Naive B cell (primary cell): Measurements from ENCODE around the gene ADAMTS20. TPM values are rescaled to one million over a fixed set of nuclear protein-coding genes. Genes with fewer than 3 reads are reported as not detected.
"Not testable (repeated sequence)": the region's sequence is repeated elsewhere in the genome, so short reads cannot be mapped to it uniquely, and the experiment has no call there.

Experiments used
- ATAC-seq, 2 donors: fragments of 150-1000 bp; cut with Tn5 transposase; 2 replicates each; pipeline ENCODE4 v1.10.0; 2021; ENCODE audit warnings: low read depth in 2 of 2, mild to moderate bottlenecking in 2 of 2, moderate library complexity in 2 of 2
- DNase-seq: peaks from one replicate; pipeline ENCODE4 v3.0.0; 2022
- H3K27ac Mint-ChIP-seq, 6 donors: one replicate each; pipeline ENCODE4 v1.8.0; 2020 to 2022; ENCODE audit warnings: mild to moderate bottlenecking in 6 of 6, mixed read lengths in 6 of 6, moderate library complexity in 5 of 6, inconsistent platforms in 2 of 6
- H3K27me3 Mint-ChIP-seq, 3 donors: one replicate each; pipeline ENCODE4 v1.8.0; 2021 to 2022; ENCODE audit warnings: mixed read lengths in 3 of 3, mild to moderate bottlenecking in 1 of 3
- H3K36me3 Mint-ChIP-seq, 2 donors: one replicate each; pipeline ENCODE4 v1.8.0; 2020 to 2022; ENCODE audit warnings: mixed read lengths in 2 of 2, inconsistent platforms in 1 of 2, mild to moderate bottlenecking in 1 of 2
- H3K4me1 Mint-ChIP-seq, 3 donors: one replicate each; pipeline ENCODE4 v1.8.0; 2020 to 2022; ENCODE audit warnings: mixed read lengths in 3 of 3, inconsistent platforms in 1 of 3, mild to moderate bottlenecking in 1 of 3, moderate library complexity in 1 of 3
- H3K4me3 Mint-ChIP-seq, 8 donors: one replicate each; pipeline ENCODE4 v1.8.0; 2020 to 2022; ENCODE audit warnings: mild to moderate bottlenecking in 8 of 8, mixed read lengths in 8 of 8, moderate library complexity in 8 of 8, inconsistent platforms in 2 of 8
- H3K9me3 Mint-ChIP-seq, 7 donors: one replicate each; pipeline ENCODE4 v1.8.0; 2020 to 2022; ENCODE audit warnings: mixed read lengths in 7 of 7, mild to moderate bottlenecking in 5 of 7, inconsistent platforms in 2 of 7, moderate library complexity in 1 of 7
- polyA plus RNA-seq, 6 donors: library from polyadenylated mRNA; unstranded; fragments of 300-500 nt; fragmentation: Illumina TruSeq; gene quantifications; one replicate each; pipeline ENCODE4 v1.2.3, GENCODE V29; 2021; ENCODE audit warnings: low read depth in 6 of 6

The ADAMTS20 gene
- polyA plus RNA-seq, 6 donors from 2014 or later: not detected

GRCh38 chr12:43381879-43382278 lies 170.1 kb downstream of the ADAMTS20 start:
- H3K4me3 Mint-ChIP-seq: no peak overlapping the region
- H3K9me3 Mint-ChIP-seq: peaks cover 4 to 43% (median 22%) of the 10 kb centered on the region in 7 donors
- no peak overlapping the region for H3K27ac Mint-ChIP-seq
- DNase-seq (no peak), ATAC-seq (no peak)
- H3K27me3 Mint-ChIP-seq: no peaks in the 10 kb centered on the region
- H3K4me1 Mint-ChIP-seq: no peaks in the 10 kb centered on the region
- no peaks in the 10 kb centered on the region for H3K36me3 Mint-ChIP-seq

GRCh38 chr12:43378448-43378847 lies 173.6 kb downstream of the ADAMTS20 start:
- Mint-ChIP-seq H3K4me1 (no peaks in the 10 kb centered on the region), H3K9me3 (peaks cover 0 to 31% (median 16%) of the 10 kb centered on the region in 7 donors), H3K27me3 (no peaks in the 10 kb centered on the region), H3K36me3 (no peaks in the 10 kb centered on the region), H3K4me3 (no peak overlapping the region), H3K27ac (no peak overlapping the region)
- no peak for DNase-seq
- no peak for ATAC-seq

GRCh38 chr12:43370263-43370662 lies 181.7 kb downstream of the ADAMTS20 start:
- no peak for DNase-seq
- Mint-ChIP-seq H3K36me3 (no peaks in the 10 kb centered on the region), H3K4me1 (no peaks in the 10 kb centered on the region), H3K4me3 (no peak overlapping the region), H3K27ac (no peak overlapping the region), H3K27me3 (no peaks in the 10 kb centered on the region), H3K9me3 (no peaks in the 10 kb centered on the region)
- ATAC-seq: no peak

GRCh38 chr12:43362910-43363694 lies 188.9 kb downstream of the ADAMTS20 start:
- Mint-ChIP-seq H3K9me3 (peaks cover 0 to 5% (median 0%) of the 10 kb centered on the region in 7 donors), H3K27me3 (peaks cover 0 to 8% (median 0%) of the 10 kb centered on the region in 3 donors), H3K27ac (no peak overlapping the region), H3K4me1 (no peaks in the 10 kb centered on the region), H3K4me3 (no peak overlapping the region), H3K36me3 (no peaks in the 10 kb centered on the region)
- ATAC-seq (no peak), DNase-seq (no peak)

- DNase-seq (no peak), ATAC-seq (no peak)
- no peak overlapping the region for H3K4me3 Mint-ChIP-seq
- H3K36me3 Mint-ChIP-seq: no peaks in the 10 kb centered on the region
- no peak overlapping the region for H3K27ac Mint-ChIP-seq
- peaks cover 0 to 5% (median 0%) of the 10 kb centered on the region in 7 donors for H3K9me3 Mint-ChIP-seq
- peaks cover 0 to 8% (median 0%) of the 10 kb centered on the region in 3 donors for H3K27me3 Mint-ChIP-seq
- H3K4me1 Mint-ChIP-seq: no peaks in the 10 kb centered on the region
These were observed 190.8 kb downstream of the ADAMTS20 start for GRCh38 chr12:43361031-43361710.

GRCh38 chr12:43360001-43360400 lies 192.0 kb downstream of the ADAMTS20 start:
- H3K27ac Mint-ChIP-seq, DNase-seq, H3K27me3 Mint-ChIP-seq, H3K4me3 Mint-ChIP-seq, H3K4me1 Mint-ChIP-seq, H3K36me3 Mint-ChIP-seq, ATAC-seq, H3K9me3 Mint-ChIP-seq: not testable (repeated sequence)

GRCh38 chr12:43357141-43357540 lies 194.9 kb downstream of the ADAMTS20 start:
- no peak for ATAC-seq
- Mint-ChIP-seq H3K4me1 (no peaks in the 10 kb centered on the region), H3K27ac (no peak overlapping the region), H3K27me3 (no peaks in the 10 kb centered on the region), H3K4me3 (no peak overlapping the region), H3K36me3 (no peaks in the 10 kb centered on the region), H3K9me3 (peaks cover 0 to 2% (median 0%) of the 10 kb centered on the region in 7 donors)
- no peak for DNase-seq

GRCh38 chr12:43352001-43352400 lies 200.0 kb downstream of the ADAMTS20 start:
- ATAC-seq: no peak
- peaks cover 0 to 8% (median 5%) of the 10 kb centered on the region in 3 donors for H3K27me3 Mint-ChIP-seq
- no peaks in the 10 kb centered on the region for H3K4me1 Mint-ChIP-seq
- H3K4me3 Mint-ChIP-seq: no peak overlapping the region
- H3K36me3 Mint-ChIP-seq: no peaks in the 10 kb centered on the region
- no peaks in the 10 kb centered on the region for H3K9me3 Mint-ChIP-seq
- no peak overlapping the region for H3K27ac Mint-ChIP-seq
- DNase-seq: no peak

GRCh38 chr12:43349863-43350262 lies 202.1 kb downstream of the ADAMTS20 start:
- Mint-ChIP-seq H3K36me3 (peaks cover 0 to 8% of the 10 kb centered on the region in 2 donors), H3K27ac (no peak overlapping the region), H3K4me3 (no peak overlapping the region), H3K27me3 (peaks cover 0 to 8% (median 5%) of the 10 kb centered on the region in 3 donors), H3K9me3 (peaks cover 0 to 11% (median 9%) of the 10 kb centered on the region in 7 donors), H3K4me1 (no peaks in the 10 kb centered on the region)
- ATAC-seq: no peak
- no peak for DNase-seq

- ATAC-seq: no peak
- Mint-ChIP-seq H3K27ac (no peak overlapping the region), H3K27me3 (peaks cover 0 to 8% (median 5%) of the 10 kb centered on the region in 3 donors), H3K4me3 (no peak overlapping the region), H3K9me3 (peaks cover 6 to 27% (median 16%) of the 10 kb centered on the region in 7 donors), H3K36me3 (peaks cover 0 to 8% of the 10 kb centered on the region in 2 donors), H3K4me1 (no peaks in the 10 kb centered on the region)
- DNase-seq: no peak
These were observed 203.8 kb downstream of the ADAMTS20 start for GRCh38 chr12:43348221-43348620.

- ATAC-seq (no peak), DNase-seq (no peak)
- H3K27me3 Mint-ChIP-seq: peaks cover 0 to 8% (median 7%) of the 10 kb centered on the region in 3 donors
- H3K27ac Mint-ChIP-seq: no peak overlapping the region
- H3K9me3 Mint-ChIP-seq: peaks cover 6 to 28% (median 17%) of the 10 kb centered on the region in 7 donors
- no peaks in the 10 kb centered on the region for H3K4me1 Mint-ChIP-seq
- H3K36me3 Mint-ChIP-seq: peaks cover 0 to 8% of the 10 kb centered on the region in 2 donors
- no peak overlapping the region for H3K4me3 Mint-ChIP-seq
These were observed 205.0 kb downstream of the ADAMTS20 start for GRCh38 chr12:43347026-43347425.

- H3K27ac Mint-ChIP-seq: no peak overlapping the region
- H3K36me3 Mint-ChIP-seq: peaks cover 0 to 8% of the 10 kb centered on the region in 2 donors
These were observed 207.0 kb downstream of the ADAMTS20 start for GRCh38 chr12:43345023-43345422.

GRCh38 chr12:43341785-43342313 lies 210.2 kb downstream of the ADAMTS20 start:
- H3K27me3 Mint-ChIP-seq, H3K4me3 Mint-ChIP-seq, H3K27ac Mint-ChIP-seq, DNase-seq, ATAC-seq, H3K4me1 Mint-ChIP-seq, H3K36me3 Mint-ChIP-seq: not testable (repeated sequence)
- H3K9me3 Mint-ChIP-seq: peaks cover 6 to 28% (median 17%) of the 10 kb centered on the region in 7 donors

More at GRCh38 chr12:43345023-43345422, 207.0 kb downstream of the ADAMTS20 start:
- ATAC-seq: no peak
- no peak for DNase-seq
- peaks cover 0 to 8% (median 6%) of the 10 kb centered on the region in 3 donors for H3K27me3 Mint-ChIP-seq
- H3K4me1 Mint-ChIP-seq: no peaks in the 10 kb centered on the region
- no peak overlapping the region for H3K4me3 Mint-ChIP-seq
- H3K9me3 Mint-ChIP-seq: peaks cover 6 to 28% (median 17%) of the 10 kb centered on the region in 7 donors
